Measurements from ENCODE around the gene RTN1.

GRCh38 chr14:59690426-59690825 lies 180.2 kb downstream of the RTN1 start:
- no peak for TF ChIP-seq CTCF (IDR thresholded peaks at IDR 0.05)
- TF ChIP-seq POLR2A (IDR thresholded peaks at IDR 0.05) = no peak
